ENCODE measurements around the gene IL26.

DNA sequence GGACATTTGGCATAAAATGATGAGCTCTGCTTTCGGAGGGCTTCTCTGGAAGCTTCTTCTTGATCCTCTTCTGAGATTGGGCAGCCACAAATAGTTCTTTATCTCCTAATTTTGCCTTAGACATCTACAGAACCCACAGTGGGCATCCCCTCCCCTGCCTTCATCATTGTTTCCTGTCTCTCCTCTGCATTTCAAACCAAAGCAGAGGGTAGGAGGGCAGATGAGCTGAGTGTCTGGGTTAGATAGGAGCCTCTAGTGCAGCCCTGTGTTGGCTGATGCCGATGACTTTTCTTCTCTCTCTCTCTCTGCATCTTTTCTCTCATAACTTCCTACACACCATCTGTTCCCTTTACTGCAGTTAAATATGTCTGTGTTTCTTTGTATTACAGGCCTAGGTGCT, 8.5 kb upstream of the IL26 start:
- TF ChIP-seq RAD21 (conservative IDR thresholded peaks at IDR 0.05) (no peak), EP300 (conservative IDR thresholded peaks at IDR 0.05; ENCODE audit: poor library complexity, severe bottlenecking) (no peak), CTCF (IDR thresholded peaks at IDR 0.05; ENCODE audit: poor library complexity, severe bottlenecking) (no peak), EZH2 (IDR thresholded peaks at IDR 0.05; ENCODE audit: borderline replicate concordance, insufficient read depth, low read length, poor library complexity, severe bottlenecking) (no peak), REST (IDR thresholded peaks at IDR 0.05; ENCODE audit: borderline replicate concordance) (no peak), POLR2AphosphoS5 (IDR thresholded peaks at IDR 0.05) (no peak), SMC3 (conservative IDR thresholded peaks at IDR 0.05; ENCODE audit: poor library complexity) (no peak), TAF1 (IDR thresholded peaks at IDR 0.05; ENCODE audit: low read depth) (no peak), MXI1 (conservative IDR thresholded peaks at IDR 0.05; ENCODE audit: poor library complexity, severe bottlenecking) (no peak)

Data from neural cell (in vitro differentiated cells).